Measurements from ENCODE around the gene PTPRK. TPM values are rescaled to one million over a fixed set of nuclear protein-coding genes. Genes with fewer than 3 reads are reported as not detected.

The PTPRK gene
- polyA plus RNA-seq, 1 donor (not counting 4 experiments of a cell fraction or from before 2014, with no cell fraction given), result 52.7 TPM

GRCh38 chr6:128017288-128017687, 503.1 kb downstream of the PTPRK start:
- H3K36me3 ChIP-seq (ENCODE audit: control insufficient read depth in 2 of 2, extremely low read depth in 1 of 2, insufficient read depth in 2 of 2, low read length in 2 of 2), result peaks cover 4% of the 10 kb centered on the region in 2 experiments
- DNase-seq (ENCODE audit: low read depth, low spot score) (no peak), FAIRE-seq (no peak)
- H3K9ac ChIP-seq (ENCODE audit: control insufficient read depth, extremely low read depth, insufficient read depth, low read length), result no peak overlapping the region
- no peak overlapping the region for H3K27ac ChIP-seq (ENCODE audit: control insufficient read depth, insufficient read depth, low read length)
- H3K79me2 ChIP-seq (ENCODE audit: control insufficient read depth, insufficient read depth, low read length), result no peaks in the 10 kb centered on the region
- H2AFZ ChIP-seq (ENCODE audit: control insufficient read depth, low read length), result no peak overlapping the region
- no peak overlapping the region for H3K4me3 ChIP-seq (ENCODE audit: control insufficient read depth in 2 of 3, extremely low read depth in 1 of 3, insufficient read depth in 2 of 3, low read depth in 1 of 3, low read length in 3 of 3)
- H4K20me1 ChIP-seq (ENCODE audit: control insufficient read depth, extremely low read depth, insufficient read depth, low read length), result no peaks in the 10 kb centered on the region
- H3K4me2 ChIP-seq (ENCODE audit: control insufficient read depth, extremely low read depth, insufficient read depth, low read depth, low read length), result no peak overlapping the region
- no peaks in the 10 kb centered on the region for H3K4me1 ChIP-seq (ENCODE audit: control insufficient read depth, extremely low read depth, insufficient read depth, low read length)
- no peaks in the 10 kb centered on the region for H3K9me3 ChIP-seq (ENCODE audit: control insufficient read depth, low read depth, low read length)
- H3K9me1 ChIP-seq (ENCODE audit: control insufficient read depth, extremely low read depth, insufficient read depth, low read length), result no peaks in the 10 kb centered on the region
- dilution Hi-C loops (cut with MboI; ENCODE audit: extremely low pct_ligation_motif_present, low sequenced_read_pairs), result no loop called here
- no peaks in the 10 kb centered on the region for H3K27me3 ChIP-seq (ENCODE audit: control insufficient read depth, extremely low read depth, insufficient read depth, low read length)
- TF ChIP-seq EZH2 (IDR thresholded peaks at IDR 0.05; ENCODE audit: low read length) (no peak), CTCF (optimal IDR thresholded peaks at IDR 0.05 in 1 of 3, IDR thresholded peaks at IDR 0.05 in 1 of 3, conservative IDR thresholded peaks at IDR 0.05 in 1 of 3; ENCODE audit: extremely low read depth in 1 of 3, insufficient read depth in 2 of 3, low read length in 3 of 3) (no peak)

GRCh38 chr6:128007658-128008057, 512.7 kb downstream of the PTPRK start:
- FAIRE-seq (no peak), DNase-seq (ENCODE audit: low read depth, low spot score) (no peak)
- Histone ChIP-seq H3K79me2 (ENCODE audit: control insufficient read depth, insufficient read depth, low read length) (no peaks in the 10 kb centered on the region), H3K4me3 (ENCODE audit: control insufficient read depth in 2 of 3, extremely low read depth in 1 of 3, insufficient read depth in 2 of 3, low read depth in 1 of 3, low read length in 3 of 3) (no peak overlapping the region), H3K9me1 (ENCODE audit: control insufficient read depth, extremely low read depth, insufficient read depth, low read length) (no peaks in the 10 kb centered on the region), H3K27ac (ENCODE audit: control insufficient read depth, insufficient read depth, low read length) (no peak overlapping the region), H3K36me3 (ENCODE audit: control insufficient read depth in 2 of 2, extremely low read depth in 1 of 2, insufficient read depth in 2 of 2, low read length in 2 of 2) (peaks cover 2 to 4% of the 10 kb centered on the region in 2 experiments), H3K27me3 (ENCODE audit: control insufficient read depth, extremely low read depth, insufficient read depth, low read length) (no peaks in the 10 kb centered on the region), H3K9me3 (ENCODE audit: control insufficient read depth, low read depth, low read length) (no peaks in the 10 kb centered on the region), H2AFZ (ENCODE audit: control insufficient read depth, low read length) (no peak overlapping the region), H3K4me1 (ENCODE audit: control insufficient read depth, extremely low read depth, insufficient read depth, low read length) (no peaks in the 10 kb centered on the region), H4K20me1 (ENCODE audit: control insufficient read depth, extremely low read depth, insufficient read depth, low read length) (no peaks in the 10 kb centered on the region), H3K4me2 (ENCODE audit: control insufficient read depth, extremely low read depth, insufficient read depth, low read depth, low read length) (no peak overlapping the region), H3K9ac (ENCODE audit: control insufficient read depth, extremely low read depth, insufficient read depth, low read length) (no peak overlapping the region)
- TF ChIP-seq EZH2 (IDR thresholded peaks at IDR 0.05; ENCODE audit: low read length) (no peak), CTCF (optimal IDR thresholded peaks at IDR 0.05 in 1 of 3, IDR thresholded peaks at IDR 0.05 in 1 of 3, conservative IDR thresholded peaks at IDR 0.05 in 1 of 3; ENCODE audit: extremely low read depth in 1 of 3, insufficient read depth in 2 of 3, low read length in 3 of 3) (no peak)
- dilution Hi-C loops (cut with MboI; ENCODE audit: extremely low pct_ligation_motif_present, low sequenced_read_pairs), result no loop called here

All from keratinocyte (primary cell).